HCT116 (cell line): ENCODE data around the gene TSC1. TPM values are rescaled to one million over a fixed set of nuclear protein-coding genes. Genes with fewer than 3 reads are reported as not detected.

Experiments used
- ATAC-seq: fragments of 200-7000 bp; cut with Tn5 transposase; 2 replicates; pipeline ENCODE4 v1.9.1; 2020; ENCODE audit warnings: mild to moderate bottlenecking, moderate library complexity
- BruUV-seq: library from RNA; stranded (reverse); fragments of 400-500 nt; replicated peaks from 2 replicates; lab custom pipeline; 2021; lab: Mats Ljungman, UMichigan
- CTCF ChIA-PET: fragments of 300-600 bp; sonication (Branson Sonifier 250); formaldehyde crosslinking; loops from one replicate; lab custom pipeline; 2021; ENCODE audit warnings: antibody characterized with exemption; lab: Charles Lee
- POLR2A ChIA-PET: fragments of 300-600, 350-600 bp; sonication (Branson Sonifier 250); formaldehyde crosslinking; loops from one replicate; lab custom pipeline; 2021; ENCODE audit warnings: antibody characterized with exemption; lab: Charles Lee
- RAD21 ChIA-PET, 2 experiments: fragments of 300-600 bp; sonication (Branson Sonifier 250); formaldehyde crosslinking; loops; one replicate each; lab custom pipeline; 2023; ENCODE audit warnings: low total read pairs in 2 of 2; ENCODE audit not compliant: uncharacterized antibody in 2 of 2, unreplicated experiment in 2 of 2, low non-redundant PET in 1 of 2; lab: Charles Lee
- DNase-seq: peaks from one replicate; pipeline ENCODE4 v3.0.0-alpha.2; 2010; ENCODE audit warnings: low read depth, low spot score
- H2AFZ ChIP-seq: fragments of 200-600 bp; shearing (Covaris generic), sonication (generic); 2 replicates; pipeline ENCODE4 v1.6.1; 2017; ENCODE audit warnings: low read depth, mixed run types, mixed read lengths, antibody characterized with exemption, low read length; ENCODE audit not compliant: poor library complexity, severe bottlenecking
- H3K27ac ChIP-seq: 2 replicates; pipeline ENCODE4 v1.5.1; 2012; ENCODE audit warnings: low read depth, low read length
- H3K27me3 ChIP-seq: fragments of 200-600 bp; sonication (generic); 2 replicates; pipeline ENCODE4 v1.6.1; 2016; ENCODE audit warnings: mixed run types, low read length, mixed read lengths; ENCODE audit not compliant: insufficient read depth
- H3K36me3 ChIP-seq, 2 experiments: fragments of 200-500 bp in 1 of 2; fragments of 200-600 bp in 1 of 2; sonication (Bioruptor generic) in 1 of 2; sonication (generic) in 1 of 2; 2 replicates each; pipeline versions ENCODE4 v1.5.1 to v1.6.1; 2014 to 2016; ENCODE audit warnings: low read length in 2 of 2, inconsistent platforms in 1 of 2, mixed read lengths in 1 of 2, mixed run types in 1 of 2; ENCODE audit not compliant: insufficient read depth in 2 of 2, control insufficient read depth in 1 of 2
- H3K4me1 ChIP-seq, 2 experiments: fragments of 200-600 bp in 1 of 2; sonication (generic) in 1 of 2; 2 replicates each; pipeline versions ENCODE4 v1.5.1 to v1.6.1; 2012 to 2017; ENCODE audit warnings: low read length in 2 of 2, inconsistent platforms in 1 of 2, mild to moderate bottlenecking in 1 of 2, mixed read lengths in 1 of 2, mixed run types in 1 of 2, moderate library complexity in 1 of 2; ENCODE audit not compliant: insufficient read depth in 2 of 2, control insufficient read depth in 1 of 2
- H3K4me2 ChIP-seq: fragments of 200-600 bp; sonication (generic); 2 replicates; pipeline ENCODE4 v1.6.1; 2017; ENCODE audit warnings: mixed run types, low read length, mixed read lengths
- H3K4me3 ChIP-seq, 2 experiments: fragments of 200-600 bp in 1 of 2; sonication (generic) in 1 of 2; replicated peaks in 1 of 2; 2 replicates each; pipeline ENCODE4 v1.5.1; 2011 to 2016; ENCODE audit warnings: low read length in 2 of 2, control low read depth in 1 of 2, low read depth in 1 of 2, mild to moderate bottlenecking in 1 of 2, mixed read lengths in 1 of 2, mixed run types in 1 of 2
- H3K79me2 ChIP-seq: fragments of 200-600 bp; sonication (generic); 2 replicates; pipeline ENCODE4 v1.6.1; 2017; ENCODE audit warnings: mild to moderate bottlenecking, mixed run types, low read length, moderate library complexity, mixed read lengths; ENCODE audit not compliant: insufficient read depth
- H3K9ac ChIP-seq: fragments of 200-600 bp; sonication (generic); 2 replicates; pipeline ENCODE4 v1.6.1; 2016; ENCODE audit warnings: low read length, mixed read lengths
- H3K9me2 ChIP-seq: fragments of 200-600 bp; sonication (generic), shearing (Covaris generic); 2 replicates; pipeline ENCODE4 v1.6.1; 2017; ENCODE audit warnings: mixed run types, mild to moderate bottlenecking, moderate library complexity; ENCODE audit not compliant: insufficient read depth
- H3K9me3 ChIP-seq, 2 experiments: fragments of 200-500 bp in 1 of 2; fragments of 200-600 bp in 1 of 2; sonication (Bioruptor generic) in 1 of 2; sonication (generic) in 1 of 2; 2 replicates each; pipeline ENCODE4 v1.6.1; 2014 to 2017; ENCODE audit warnings: low read length in 2 of 2, mixed read lengths in 2 of 2, inconsistent platforms in 1 of 2, low read depth in 1 of 2, mild to moderate bottlenecking in 1 of 2, mixed run types in 1 of 2, moderate library complexity in 1 of 2; ENCODE audit not compliant: control insufficient read depth in 1 of 2, insufficient read depth in 1 of 2
- H4K20me1 ChIP-seq: fragments of 200-600 bp; sonication (generic), shearing (Covaris generic); 2 replicates; pipeline ENCODE4 v1.6.1; 2017; ENCODE audit warnings: mixed run types, mild to moderate bottlenecking, moderate library complexity; ENCODE audit not compliant: insufficient read depth
- CEBPB ChIP-seq: IDR thresholded peaks from 2 replicates; pipeline ENCODE4 v1.6.1; 2012; ENCODE audit warnings: low read depth
- ELF1 ChIP-seq: IDR thresholded peaks from 2 replicates; pipeline ENCODE4 v1.6.1; 2012; ENCODE audit warnings: low read depth, borderline replicate concordance
- FOSL1 ChIP-seq: IDR thresholded peaks from 2 replicates; pipeline ENCODE4 v1.6.1; 2012; ENCODE audit warnings: low read depth
- RAD21 ChIP-seq: IDR thresholded peaks from 2 replicates; pipeline ENCODE4 v1.6.1; 2012; ENCODE audit warnings: low read depth, mild to moderate bottlenecking
- SIN3A ChIP-seq: IDR thresholded peaks from 2 replicates; pipeline ENCODE4 v1.6.1; 2012; ENCODE audit warnings: low read depth
- SP1 ChIP-seq: IDR thresholded peaks from 2 replicates; pipeline ENCODE4 v1.6.1; 2012; ENCODE audit warnings: low read depth
- intact Hi-C: fragments of 100-400 bp; cut with micrococcal nuclease; formaldehyde crosslinking; loops from 2 replicates; pipeline ENCODE4 v1.10.0; 2022
- total RNA-seq: library from RNA; stranded (reverse); gene quantifications from one replicate; pipeline ENCODE4 v1.2.1, GENCODE V29; 2021; ENCODE audit not compliant: unreplicated experiment
- TF ChIP-seq, protein P1 (sequence below), 3 experiments: fragments of 200-600 bp in 1 of 3; sonication (generic) in 1 of 3; IDR thresholded peaks in 2 of 3; conservative IDR thresholded peaks in 1 of 3; 2 replicates each; pipeline ENCODE4 v1.5.1; 2012 to 2017; ENCODE audit warnings: low read depth in 2 of 3, low read length in 2 of 3, antibody characterized with exemption in 1 of 3, borderline replicate concordance in 1 of 3, control low read depth in 1 of 3, mild to moderate bottlenecking in 1 of 3, mixed read lengths in 1 of 3, mixed run types in 1 of 3, moderate library complexity in 1 of 3; ENCODE audit not compliant: insufficient read depth in 1 of 3
- TF ChIP-seq, protein P2 (sequence below): IDR thresholded peaks from 2 replicates; pipeline ENCODE4 v1.6.1; 2012; ENCODE audit warnings: low read depth

Gene TSC1
- total RNA-seq, 1 experiment from 2014 or later, result 34.5 TPM

- CTCF ChIA-PET, result no interaction called here
- Histone ChIP-seq H3K79me2 (no peaks in the 10 kb centered on the region), H3K4me3 (no peak overlapping the region), H3K4me1 (no peaks in the 10 kb centered on the region), H4K20me1 (no peaks in the 10 kb centered on the region), H3K36me3 (no peaks in the 10 kb centered on the region), H3K9me3 (no peaks in the 10 kb centered on the region), H3K4me2 (no peak overlapping the region), H3K9ac (no peak overlapping the region), H3K27me3 (no peaks in the 10 kb centered on the region), H3K9me2 (no peaks in the 10 kb centered on the region), H3K27ac (no peak overlapping the region), H2AFZ (no peak overlapping the region)
- TF ChIP-seq, protein P1, sequence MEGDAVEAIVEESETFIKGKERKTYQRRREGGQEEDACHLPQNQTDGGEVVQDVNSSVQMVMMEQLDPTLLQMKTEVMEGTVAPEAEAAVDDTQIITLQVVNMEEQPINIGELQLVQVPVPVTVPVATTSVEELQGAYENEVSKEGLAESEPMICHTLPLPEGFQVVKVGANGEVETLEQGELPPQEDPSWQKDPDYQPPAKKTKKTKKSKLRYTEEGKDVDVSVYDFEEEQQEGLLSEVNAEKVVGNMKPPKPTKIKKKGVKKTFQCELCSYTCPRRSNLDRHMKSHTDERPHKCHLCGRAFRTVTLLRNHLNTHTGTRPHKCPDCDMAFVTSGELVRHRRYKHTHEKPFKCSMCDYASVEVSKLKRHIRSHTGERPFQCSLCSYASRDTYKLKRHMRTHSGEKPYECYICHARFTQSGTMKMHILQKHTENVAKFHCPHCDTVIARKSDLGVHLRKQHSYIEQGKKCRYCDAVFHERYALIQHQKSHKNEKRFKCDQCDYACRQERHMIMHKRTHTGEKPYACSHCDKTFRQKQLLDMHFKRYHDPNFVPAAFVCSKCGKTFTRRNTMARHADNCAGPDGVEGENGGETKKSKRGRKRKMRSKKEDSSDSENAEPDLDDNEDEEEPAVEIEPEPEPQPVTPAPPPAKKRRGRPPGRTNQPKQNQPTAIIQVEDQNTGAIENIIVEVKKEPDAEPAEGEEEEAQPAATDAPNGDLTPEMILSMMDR (IDR thresholded peaks at IDR 0.05 in 2 of 3, conservative IDR thresholded peaks at IDR 0.05 in 1 of 3; ENCODE audit: borderline replicate concordance in 1 of 3, insufficient read depth in 1 of 3, low read depth in 2 of 3, low read length in 2 of 3), result no peak
- no peak for TF ChIP-seq CEBPB
- TF ChIP-seq SP1, result no peak
- no peak for TF ChIP-seq SIN3A
- no peak for TF ChIP-seq FOSL1
- TF ChIP-seq RAD21, result no peak
- TF ChIP-seq, protein P2, sequence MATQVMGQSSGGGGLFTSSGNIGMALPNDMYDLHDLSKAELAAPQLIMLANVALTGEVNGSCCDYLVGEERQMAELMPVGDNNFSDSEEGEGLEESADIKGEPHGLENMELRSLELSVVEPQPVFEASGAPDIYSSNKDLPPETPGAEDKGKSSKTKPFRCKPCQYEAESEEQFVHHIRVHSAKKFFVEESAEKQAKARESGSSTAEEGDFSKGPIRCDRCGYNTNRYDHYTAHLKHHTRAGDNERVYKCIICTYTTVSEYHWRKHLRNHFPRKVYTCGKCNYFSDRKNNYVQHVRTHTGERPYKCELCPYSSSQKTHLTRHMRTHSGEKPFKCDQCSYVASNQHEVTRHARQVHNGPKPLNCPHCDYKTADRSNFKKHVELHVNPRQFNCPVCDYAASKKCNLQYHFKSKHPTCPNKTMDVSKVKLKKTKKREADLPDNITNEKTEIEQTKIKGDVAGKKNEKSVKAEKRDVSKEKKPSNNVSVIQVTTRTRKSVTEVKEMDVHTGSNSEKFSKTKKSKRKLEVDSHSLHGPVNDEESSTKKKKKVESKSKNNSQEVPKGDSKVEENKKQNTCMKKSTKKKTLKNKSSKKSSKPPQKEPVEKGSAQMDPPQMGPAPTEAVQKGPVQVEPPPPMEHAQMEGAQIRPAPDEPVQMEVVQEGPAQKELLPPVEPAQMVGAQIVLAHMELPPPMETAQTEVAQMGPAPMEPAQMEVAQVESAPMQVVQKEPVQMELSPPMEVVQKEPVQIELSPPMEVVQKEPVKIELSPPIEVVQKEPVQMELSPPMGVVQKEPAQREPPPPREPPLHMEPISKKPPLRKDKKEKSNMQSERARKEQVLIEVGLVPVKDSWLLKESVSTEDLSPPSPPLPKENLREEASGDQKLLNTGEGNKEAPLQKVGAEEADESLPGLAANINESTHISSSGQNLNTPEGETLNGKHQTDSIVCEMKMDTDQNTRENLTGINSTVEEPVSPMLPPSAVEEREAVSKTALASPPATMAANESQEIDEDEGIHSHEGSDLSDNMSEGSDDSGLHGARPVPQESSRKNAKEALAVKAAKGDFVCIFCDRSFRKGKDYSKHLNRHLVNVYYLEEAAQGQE, result no peak
- no peak for TF ChIP-seq ELF1
- DNase-seq, result no peak
- BruUV-seq, result no TSS peak
- POLR2A ChIA-PET, result no interaction called here
- no peak for ATAC-seq
- intact Hi-C loops, result no loop called here
- RAD21 ChIA-PET, result no interaction called here
Measured at GRCh38 chr9:132849185-132849706, 95.2 kb downstream of the TSC1 start.
